Adrenal gland (tissue), 12 donors: ENCODE measurements around the gene VCX2. TPM values are rescaled to one million over a fixed set of nuclear protein-coding genes. Genes with fewer than 3 reads are reported as not detected.

Experiments
- DNase-seq, 7 donors: peaks; one replicate each; pipeline ENCODE4 v3.0.0-alpha.2; 2019 to 2020
- H3K27ac ChIP-seq, 5 donors: fragments of 200-600 bp; sonication (generic) in 4 of 5; 1 replicate in 3 of 5; 2 replicates in 2 of 5; pipeline versions ENCODE4 v1.5.1 to v1.8.0; 2016 to 2020; ENCODE audit warnings: mild to moderate bottlenecking in 1 of 5
- H3K27me3 ChIP-seq: fragments of 200-600 bp; 2 replicates; pipeline ENCODE4 v1.8.0; 2021
- H3K36me3 ChIP-seq, 2 donors: fragments of 200-600 bp; replicated peaks in 1 of 2; 1 replicate in 1 of 2; 2 replicates in 1 of 2; pipeline versions ENCODE4 v1.5.1 to v1.8.0; 2018 to 2022
- H3K4me1 ChIP-seq, 2 donors: fragments of 200-600 bp; replicated peaks in 1 of 2; 1 replicate in 1 of 2; 2 replicates in 1 of 2; pipeline versions ENCODE4 v1.5.1 to v1.8.0; 2018 to 2021
- H3K4me3 ChIP-seq, 4 donors: fragments of 200-600 bp; sonication (generic) in 3 of 4; one replicate each; pipeline ENCODE4 v1.5.1; 2016 to 2018
- H3K9me3 ChIP-seq, 3 donors: fragments of 200-600 bp; sonication (generic) in 1 of 3; replicated peaks in 1 of 3; 1 replicate in 2 of 3; 2 replicates in 1 of 3; pipeline versions ENCODE4 v1.5.1 to v1.8.0; 2016 to 2021
- CTCF ChIP-seq, 6 experiments: fragments of 450-650 bp in 4 of 6; fragments of 200-600 bp in 2 of 6; sonication (generic) in 1 of 6; IDR thresholded peaks; 1 replicate in 5 of 6; 2 replicates in 1 of 6; pipeline versions ENCODE4 v1.5.1 to v1.8.0; 2016 to 2021; ENCODE audit warnings: antibody characterized with exemption in 6 of 6, mild to moderate bottlenecking in 2 of 6, moderate library complexity in 1 of 6
- POLR2A ChIP-seq, 2 donors: fragments of 450-650 bp; IDR thresholded peaks; one replicate each; pipeline ENCODE4 v1.6.1; 2017; ENCODE audit warnings: antibody characterized with exemption in 2 of 2, mild to moderate bottlenecking in 2 of 2, moderate library complexity in 1 of 2
- WGBS, 4 donors: extraction: QIAGEN DNeasy Blood & Tissue Kit in 2 of 4; methylation state at CpG; one replicate each; pipeline versions ENCODE4 v1.1.5 to v1.1.7; 2013 to 2017; 5-methylcytosine and 5-hydroxymethylcytosine counted together
- intact Hi-C, 2 donors: fragments of 100-400 bp; cut with DNase I; formaldehyde crosslinking; loops; one replicate each; pipeline versions ENCODE4 v1.14.1 to v1.15.0; 2022 to 2023
- polyA plus RNA-seq, 3 donors: library from polyadenylated mRNA; stranded (reverse); fragments of 200-250 nt in 2 of 3; fragments of 350-450 nt in 1 of 3; fragmentation: Illumina TruSeq in 1 of 3; extraction: RNeasy Lipid Tissue Mini Kit (QIAGEN cat#74804) in 1 of 3; gene quantifications; one replicate each; pipeline ENCODE4 v1.2.3, GENCODE V29; 2013 to 2014
- total RNA-seq, 9 donors: library from RNA; depleted of rRNA in 4 of 9; stranded (reverse); fragments of >200 nt in 4 of 9; fragments of 120-200 nt in 1 of 9; fragmentation: NEBNext Ultra II Directional in 1 of 9; extraction: Animal tissue kit (Norgen Biotek cat#: 25700) in 1 of 9; gene quantifications; one replicate each; pipeline versions ENCODE4 v1.1.0 to v1.2.4, GENCODE V29; 2013 to 2023
- donor health status: healthy with polysubstance abuse.
- donor health status: Bipolar disorder and iron deficiency.
- donor health status: DM: yes; HTN: yes; CAD: no.
- donor health status: DM: no; HTN: no; CAD: no.
- donor health status: DM: no; HTN: no; CAD: no.
- donor health status: DM: yes; HTN: yes; CAD: no.

Gene VCX2
- total and polyA plus RNA-seq, 12 donors = not detected

GRCh38 chrX:8196776-8197175 lies 25.7 kb upstream of the VCX2 start:
- intact Hi-C loops = no loop called here
- TF ChIP-seq POLR2A (IDR thresholded peaks at IDR 0.05) (no peak), CTCF (IDR thresholded peaks at IDR 0.05) (no peak)
- DNase-seq = no peak
- Histone ChIP-seq H3K27ac (no peak overlapping the region), H3K9me3 (no peaks in the 10 kb centered on the region), H3K4me3 (no peak overlapping the region), H3K4me1 (no peaks in the 10 kb centered on the region), H3K27me3 (no peaks in the 10 kb centered on the region), H3K36me3 (no peaks in the 10 kb centered on the region)
- WGBS, 4 donors = 44 to 76% (median 63%) methylated on average over 5 to 7 of the region's 7 CpGs

- no peaks in the 10 kb centered on the region for H3K9me3 ChIP-seq
- H3K27me3 ChIP-seq = no peaks in the 10 kb centered on the region
- H3K4me1 ChIP-seq = no peaks in the 10 kb centered on the region
- 82 to 90% (median 84%) methylated on average over 1 to 2 of the region's 2 CpGs for WGBS, 4 donors
- no peak for TF ChIP-seq CTCF (IDR thresholded peaks at IDR 0.05)
- TF ChIP-seq POLR2A (IDR thresholded peaks at IDR 0.05) = no peak
- H3K36me3 ChIP-seq = no peaks in the 10 kb centered on the region
- no peak overlapping the region for H3K4me3 ChIP-seq
- intact Hi-C loops = no loop called here
- no peak overlapping the region for H3K27ac ChIP-seq
- no peak for DNase-seq
Measured at GRCh38 chrX:8194216-8194615, 23.1 kb upstream of the VCX2 start.

- Histone ChIP-seq H3K36me3 (no peaks in the 10 kb centered on the region), H3K9me3 (no peaks in the 10 kb centered on the region), H3K27ac (no peak overlapping the region), H3K4me3 (no peak overlapping the region), H3K27me3 (no peaks in the 10 kb centered on the region), H3K4me1 (no peaks in the 10 kb centered on the region)
- no peak for DNase-seq
- TF ChIP-seq POLR2A (IDR thresholded peaks at IDR 0.05) (no peak), CTCF (IDR thresholded peaks at IDR 0.05) (no peak)
- 74 to 86% (median 82%) methylated on average over 2 of the region's 2 CpGs for WGBS, 4 donors
- intact Hi-C loops = no loop called here
Measured at GRCh38 chrX:8192276-8192675, 21.2 kb upstream of the VCX2 start.

- Histone ChIP-seq H3K9me3 (no peaks in the 10 kb centered on the region), H3K4me1 (no peaks in the 10 kb centered on the region), H3K36me3 (no peaks in the 10 kb centered on the region), H3K27me3 (no peaks in the 10 kb centered on the region), H3K27ac (no peak overlapping the region), H3K4me3 (no peak overlapping the region)
- TF ChIP-seq POLR2A (IDR thresholded peaks at IDR 0.05) = no peak
- TF ChIP-seq CTCF (IDR thresholded peaks at IDR 0.05) = no peak
- intact Hi-C loops = no loop called here
- 80 to 95% (median 88%) methylated on average over 6 to 8 of the region's 8 CpGs for WGBS, 4 donors
- no peak for DNase-seq
Measured at GRCh38 chrX:8191022-8191421, 20.0 kb upstream of the VCX2 start.
